SK-MEL-5 (cell line): ENCODE results near the gene ZFAND3. TPM values are rescaled to one million over a fixed set of nuclear protein-coding genes. Genes with fewer than 3 reads are reported as not detected.

Experiments
- DNase-seq: peaks from one replicate; pipeline ENCODE4 v3.0.0-alpha.2; 2016; ENCODE audit warnings: low read depth, low spot score
- in situ Hi-C: cut with HindIII; loops from 2 replicates; pipeline ENCODE4 v1.10.0; 2016; ENCODE audit warnings: low sequenced_read_pairs, high pct_unique_total_duplicates, low pct_unique_long_range_greater_than_20kb
- total RNA-seq: library from RNA; depleted of rRNA; stranded (reverse); fragments of >200 nt; shearing (Covaris generic); gene quantifications from 2 replicates; pipeline ENCODE4 v1.2.3, GENCODE V29; 2014

ZFAND3 gene
- total RNA-seq, 1 experiment from 2014 or later = 14.6 TPM

DNA sequence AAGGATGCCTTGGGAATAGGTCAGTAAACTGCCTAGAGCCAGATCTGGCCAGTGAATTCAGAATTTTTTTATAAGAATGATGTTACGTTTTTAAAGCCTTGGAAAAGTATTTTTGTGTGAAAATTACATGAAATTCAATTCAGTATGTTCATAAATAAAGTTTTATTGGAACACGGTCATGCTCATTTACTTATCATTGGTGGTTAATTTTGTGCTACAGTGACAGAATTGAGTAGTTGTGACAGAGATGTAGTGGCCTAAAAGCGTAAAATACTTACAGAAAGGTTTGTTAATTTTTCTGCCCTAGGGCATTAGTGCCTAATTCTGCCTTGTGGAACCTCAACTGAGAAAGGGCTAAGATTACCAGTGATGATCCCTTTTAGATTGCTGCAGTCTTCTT, 28.2 kb downstream of the ZFAND3 start:
- DNase-seq = no peak
- in situ Hi-C loops = no loop called here

DNA sequence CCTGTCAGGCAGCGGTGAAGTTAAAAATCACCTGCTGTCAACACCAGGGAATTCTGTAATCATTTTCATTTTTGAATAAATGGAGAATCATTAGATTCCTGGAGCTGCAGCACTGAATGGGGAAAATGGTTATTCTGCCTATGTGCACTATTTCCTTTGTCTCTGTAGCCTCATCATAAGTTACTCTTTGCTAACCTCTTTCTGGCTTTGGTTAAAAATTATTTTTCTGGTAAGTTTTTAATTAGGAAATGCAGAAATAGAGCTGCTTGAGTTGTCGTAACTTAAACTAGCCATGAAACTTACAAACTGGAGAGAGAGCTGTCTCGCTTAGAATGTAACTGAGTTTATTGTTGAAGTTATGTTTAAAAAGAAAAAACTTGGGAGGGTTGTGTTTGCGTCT, 28.8 kb downstream of the ZFAND3 start:
- in situ Hi-C loops = no loop called here
- no peak for DNase-seq

DNA sequence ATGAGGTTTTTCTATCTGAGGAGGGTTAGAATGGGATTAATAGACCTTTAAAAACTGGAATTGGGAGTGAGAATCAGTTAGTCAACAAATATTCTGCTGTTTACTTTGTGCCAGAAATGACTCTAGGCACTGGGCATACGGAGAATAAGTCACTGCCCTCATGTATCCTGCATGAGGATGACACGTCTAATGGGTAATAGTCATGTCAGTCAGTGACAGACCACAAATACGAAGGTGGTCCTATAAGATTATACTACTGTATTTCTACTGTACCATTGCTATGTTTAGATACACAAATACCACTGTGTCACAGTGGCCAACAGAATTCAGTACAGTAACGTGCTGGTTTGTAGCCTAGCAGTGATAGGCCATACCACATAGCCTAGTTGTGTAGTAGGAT, 30.7 kb downstream of the ZFAND3 start:
- DNase-seq = no peak
- in situ Hi-C loops = no loop called here

DNA sequence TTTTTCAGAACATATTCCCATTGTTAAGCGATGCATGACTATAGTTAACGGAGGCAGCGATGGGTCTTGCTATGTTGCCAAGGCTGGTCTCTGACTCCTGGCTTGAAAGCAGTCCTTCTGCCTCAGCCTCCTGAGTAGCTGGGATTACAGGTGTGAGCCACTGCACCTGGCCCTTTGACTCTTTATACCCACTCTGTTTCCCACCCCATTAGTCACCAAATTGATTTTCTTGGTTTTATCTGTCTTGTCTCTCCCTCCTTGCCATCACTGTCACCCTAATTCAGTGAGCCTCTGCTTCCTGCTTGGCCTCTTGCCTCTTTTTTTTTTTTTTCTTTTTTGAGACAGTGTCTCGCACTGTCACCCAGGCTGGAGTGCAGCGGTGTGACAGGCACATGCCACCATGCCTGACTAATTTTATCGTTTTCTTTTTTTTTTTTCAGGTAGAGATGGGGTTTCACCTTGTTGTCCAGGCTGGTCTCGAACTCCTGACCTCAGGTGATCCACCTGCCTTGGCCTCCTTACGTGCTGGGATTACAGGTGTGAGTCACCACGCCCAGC, 31.3 kb downstream of the ZFAND3 start:
- in situ Hi-C loops = no loop called here
- DNase-seq = no peak

DNA sequence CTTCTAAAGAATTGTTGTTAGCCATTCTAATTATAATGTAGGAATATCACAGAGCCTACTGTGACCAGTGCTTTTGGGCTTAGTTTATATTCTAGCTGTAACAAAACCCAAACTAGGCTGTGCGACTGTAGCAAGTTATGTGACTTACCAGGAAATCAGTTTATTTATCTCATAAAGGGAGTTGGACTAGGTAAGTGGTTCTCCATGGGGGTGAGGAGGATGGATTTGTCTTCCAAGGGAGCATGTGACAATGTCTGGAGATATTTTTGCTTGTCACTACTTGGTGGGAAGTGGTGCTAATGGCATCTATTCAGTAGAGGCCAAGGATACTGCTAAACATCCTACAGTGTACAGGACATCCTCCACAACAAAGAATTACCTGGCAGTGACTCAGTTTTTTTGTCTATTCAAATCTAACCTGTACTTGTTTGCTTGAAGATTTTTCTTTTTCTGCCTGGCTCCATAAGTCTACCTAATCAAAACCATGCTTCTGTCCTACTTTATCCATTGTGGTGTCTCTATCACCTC, 32.5 kb downstream of the ZFAND3 start:
- in situ Hi-C loops = no loop called here

DNA sequence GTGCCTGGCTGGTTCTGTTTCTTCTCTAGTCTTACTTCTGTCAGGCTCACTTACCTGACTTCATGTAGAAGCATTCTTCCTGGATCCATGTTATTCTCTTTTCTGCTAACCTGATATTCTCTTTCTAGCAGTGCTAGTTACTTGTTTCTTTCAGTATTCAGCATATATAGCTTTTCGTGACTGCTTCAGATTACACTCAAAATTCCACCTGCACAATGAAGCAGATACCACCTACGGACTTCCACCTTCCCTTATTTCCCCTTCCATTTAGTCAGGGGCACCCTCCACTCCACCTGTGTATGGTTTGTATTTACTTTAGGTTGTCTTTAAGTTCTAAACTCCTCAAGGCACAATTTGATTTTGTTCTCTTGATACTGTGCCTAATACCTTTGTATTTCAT, 36.8 kb downstream of the ZFAND3 start:
- no peak for DNase-seq
- in situ Hi-C loops = no loop called here

More for the DNA sequence above, 32.5 kb downstream of the ZFAND3 start:
- no peak for DNase-seq

DNA sequence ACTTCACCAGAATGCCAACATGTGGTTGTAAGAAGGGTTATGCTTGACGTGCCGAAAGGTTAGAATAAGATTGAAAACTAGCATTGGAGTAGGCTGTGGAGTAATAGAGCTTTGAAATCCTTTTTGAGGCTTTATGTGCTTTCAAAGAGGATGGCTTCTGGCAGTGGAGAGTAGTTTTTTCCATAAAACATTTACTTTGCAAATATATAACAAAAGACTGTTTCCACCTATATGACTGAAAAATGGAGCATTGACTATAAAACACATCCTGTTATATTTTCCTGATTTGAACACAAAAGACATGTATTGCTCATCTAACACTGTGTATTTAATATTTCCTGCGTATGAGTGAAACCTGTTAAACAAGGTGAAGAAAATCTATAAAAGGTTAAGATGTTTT, 38.8 kb downstream of the ZFAND3 start:
- in situ Hi-C loops = no loop called here
- DNase-seq = no peak

DNA sequence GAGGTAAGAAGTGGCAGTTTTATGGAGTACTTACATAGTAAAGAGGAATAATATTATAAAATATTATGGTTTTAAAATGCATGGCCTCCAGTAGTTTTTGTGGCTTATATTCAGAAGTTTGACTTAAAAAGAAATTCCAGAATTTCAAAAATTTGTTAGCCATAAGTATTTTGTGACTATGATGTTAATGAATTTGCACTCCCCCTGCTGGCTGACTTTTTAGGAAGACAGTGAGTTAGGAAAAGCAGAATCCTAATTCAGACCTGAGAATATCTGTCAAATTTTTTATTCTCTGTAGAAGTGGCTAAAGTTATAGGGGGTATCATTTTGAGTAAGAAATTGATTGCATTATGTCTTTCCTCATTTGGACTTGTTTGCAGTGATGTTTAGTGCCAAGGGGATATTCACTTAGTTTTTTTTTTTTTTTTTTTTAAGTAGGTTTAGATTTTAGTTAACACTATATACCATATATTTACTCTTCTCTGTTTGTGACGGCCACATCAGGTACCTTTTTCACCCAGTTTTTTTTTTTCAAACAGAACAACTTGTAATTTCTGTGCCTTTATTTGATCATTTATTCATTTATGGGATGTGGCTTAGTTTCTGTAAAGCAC, 40.8 kb downstream of the ZFAND3 start:
- DNase-seq = peak; percentile 64
- in situ Hi-C loops = no loop called here

DNA sequence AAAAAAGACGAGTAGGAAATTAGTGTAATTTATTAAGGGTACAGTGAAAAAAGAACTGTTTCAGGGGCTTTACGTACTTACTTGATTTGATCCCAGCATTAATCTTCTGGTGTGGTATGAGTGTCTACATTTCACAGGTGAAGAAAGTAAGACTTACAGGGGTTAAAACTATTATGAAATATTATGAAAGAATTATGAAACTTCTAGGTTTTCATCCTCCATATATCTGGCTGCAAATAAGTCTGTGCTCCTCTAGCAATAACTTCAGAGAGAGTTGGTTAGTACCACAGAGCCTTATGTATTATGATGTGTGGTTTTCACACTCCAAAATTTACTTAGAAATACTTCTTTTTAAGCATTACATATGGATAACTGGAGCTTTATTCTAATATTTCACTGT, 41.9 kb downstream of the ZFAND3 start:
- in situ Hi-C loops = no loop called here
- no peak for DNase-seq

DNA sequence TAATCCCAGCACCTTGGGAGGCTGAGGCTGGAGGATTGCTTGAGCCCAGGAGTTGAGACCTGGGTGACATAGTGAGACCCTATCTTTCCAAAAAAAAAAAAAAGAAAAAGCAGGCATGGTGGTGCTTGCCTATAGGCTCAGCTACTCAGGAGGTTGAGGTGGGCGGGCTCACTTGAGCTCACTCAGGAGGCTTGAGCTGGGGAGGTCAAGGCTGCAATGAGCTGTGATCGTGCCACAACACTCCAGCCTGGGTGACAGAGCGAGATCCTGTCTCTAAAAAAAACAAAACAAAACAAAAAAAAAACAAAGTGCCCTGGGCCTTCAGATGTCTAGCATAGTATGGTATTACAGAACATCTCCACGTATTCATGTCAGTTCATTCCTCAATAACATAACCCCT, 42.9 kb downstream of the ZFAND3 start:
- DNase-seq = no peak
- in situ Hi-C loops = no loop called here

DNA sequence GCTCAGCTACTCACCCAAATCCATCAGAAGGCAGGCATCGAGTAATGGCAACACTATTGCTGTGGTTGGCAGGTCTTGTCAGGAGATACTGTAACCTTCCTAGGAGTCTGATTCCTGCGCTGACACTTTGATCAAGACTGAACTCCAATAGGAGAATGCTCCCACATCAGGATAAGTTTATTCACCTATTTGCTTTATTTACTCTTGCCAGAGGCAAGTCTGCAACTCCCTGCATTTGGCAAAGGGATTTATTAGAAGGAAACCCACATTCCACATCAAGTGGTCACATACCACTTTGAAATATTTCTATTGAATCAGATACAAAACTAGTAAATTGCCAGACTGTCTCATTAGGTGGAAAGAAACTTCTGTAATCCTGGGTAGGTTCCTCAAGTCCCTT, 43.5 kb downstream of the ZFAND3 start:
- in situ Hi-C loops = no loop called here
- DNase-seq = no peak

DNA sequence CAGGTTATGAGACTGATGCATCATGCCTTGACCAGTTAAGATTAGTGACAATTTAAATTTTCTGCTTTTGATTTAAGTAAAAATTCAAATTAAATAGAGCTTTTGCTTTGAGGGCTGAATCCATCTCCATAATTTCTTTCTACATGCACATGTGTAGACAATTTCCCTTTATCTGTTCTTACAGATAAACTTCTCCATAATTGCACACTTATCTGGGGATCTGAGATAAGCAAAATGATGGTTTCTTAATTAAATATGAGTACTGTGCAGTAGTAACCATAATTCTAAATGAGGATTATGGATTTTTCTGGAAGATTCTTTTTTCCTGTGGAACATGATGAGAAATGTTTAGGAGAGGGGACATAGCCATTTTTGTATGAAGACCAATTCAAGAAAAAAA, 44.7 kb downstream of the ZFAND3 start:
- no peak for DNase-seq
- in situ Hi-C loops = no loop called here

DNA sequence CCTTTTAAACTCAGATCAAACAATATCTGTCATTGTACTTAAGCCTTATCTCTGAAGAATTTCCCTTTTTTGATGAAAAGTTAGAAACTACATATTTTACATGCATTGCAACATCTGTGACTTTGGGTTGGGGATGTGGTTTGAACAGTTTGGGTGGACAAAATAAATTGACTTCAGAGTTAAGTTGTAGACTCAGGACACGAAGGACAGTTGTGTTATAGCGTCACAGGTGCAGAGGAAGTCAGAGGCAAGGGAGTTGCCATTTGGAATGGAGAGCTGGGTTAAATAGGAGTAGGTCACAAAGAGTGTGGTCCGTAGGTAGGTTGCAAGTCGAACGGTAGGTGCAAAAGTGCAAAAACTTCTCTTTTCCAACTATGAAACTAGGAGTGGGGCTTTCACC, 46.0 kb downstream of the ZFAND3 start:
- no peak for DNase-seq
- in situ Hi-C loops = no loop called here

DNA sequence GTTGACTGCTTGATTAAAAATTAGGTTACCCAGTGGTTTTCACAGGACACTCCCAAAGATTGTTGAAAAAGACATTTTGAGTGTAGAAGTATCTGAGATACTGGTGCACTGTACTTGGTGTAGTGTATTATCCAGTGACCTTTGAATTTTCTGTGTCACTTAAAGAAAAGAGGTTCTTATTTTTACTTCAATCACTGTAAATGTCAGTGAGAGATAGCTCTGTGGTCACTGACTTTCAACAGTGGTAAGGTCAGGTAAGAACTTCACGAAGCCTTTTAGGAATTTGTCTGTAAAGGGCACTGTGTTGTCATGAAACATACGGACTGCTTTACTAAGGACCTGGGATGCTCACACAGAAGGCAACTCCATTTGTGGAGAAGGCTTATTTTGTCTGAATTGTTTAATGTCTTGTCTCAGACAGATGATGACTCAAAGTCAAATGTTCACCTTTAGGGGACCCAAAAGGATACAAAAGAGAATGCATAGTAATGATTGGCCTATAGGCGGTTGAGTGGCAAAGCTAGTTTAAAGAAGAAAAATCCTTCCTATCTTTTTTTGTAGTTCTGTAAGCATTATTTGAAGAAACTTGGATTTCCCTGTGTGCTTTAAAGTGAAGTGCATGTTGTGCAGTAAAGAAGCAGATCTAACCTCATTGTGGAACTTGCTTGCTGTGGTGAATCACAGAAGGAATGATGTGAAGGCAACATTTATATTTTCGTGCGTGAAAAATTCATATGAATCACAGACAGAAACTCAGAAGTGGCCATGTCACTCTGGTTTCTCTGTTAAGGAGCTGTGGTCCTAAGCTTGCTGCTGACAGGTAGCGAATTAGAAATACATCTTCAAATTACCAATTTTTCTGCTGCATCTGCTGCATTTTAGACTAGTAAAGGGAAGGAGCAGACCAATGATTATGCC, 47.3 kb downstream of the ZFAND3 start:
- in situ Hi-C loops = no loop called here
- DNase-seq = peak; percentile 8

DNA sequence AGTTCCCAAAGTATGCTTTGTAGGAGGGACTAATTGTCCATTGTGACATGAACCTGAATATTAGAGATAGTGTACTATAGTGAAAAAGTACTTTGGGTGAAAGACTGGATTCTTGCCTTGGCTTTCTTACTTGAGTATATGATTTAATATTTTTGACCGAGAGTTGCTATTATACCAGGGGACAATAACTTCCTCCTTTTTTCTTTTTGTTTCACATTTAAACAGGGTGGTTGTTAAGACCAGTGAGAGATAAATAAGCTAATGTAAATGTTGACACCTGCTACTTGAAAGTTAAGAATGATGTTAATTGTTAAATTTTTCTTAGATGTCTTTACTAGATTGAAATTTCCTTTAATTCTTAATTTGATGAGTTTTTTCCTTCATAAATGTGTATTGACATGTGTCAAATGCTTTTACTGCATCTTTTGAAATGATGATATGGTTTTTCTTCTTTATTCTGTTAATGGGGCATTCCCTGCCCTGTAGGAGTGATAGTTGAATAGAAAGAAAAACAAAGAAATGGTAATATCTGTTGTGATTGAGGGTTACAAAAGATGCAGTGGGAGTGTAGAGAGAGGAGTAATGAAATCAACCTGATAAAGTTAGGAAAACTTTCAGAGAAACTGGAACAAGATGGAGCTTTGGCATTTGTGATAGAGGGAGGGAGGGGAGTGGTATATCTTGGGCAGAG, 48.4 kb downstream of the ZFAND3 start:
- in situ Hi-C loops = no loop called here
- DNase-seq = no peak

DNA sequence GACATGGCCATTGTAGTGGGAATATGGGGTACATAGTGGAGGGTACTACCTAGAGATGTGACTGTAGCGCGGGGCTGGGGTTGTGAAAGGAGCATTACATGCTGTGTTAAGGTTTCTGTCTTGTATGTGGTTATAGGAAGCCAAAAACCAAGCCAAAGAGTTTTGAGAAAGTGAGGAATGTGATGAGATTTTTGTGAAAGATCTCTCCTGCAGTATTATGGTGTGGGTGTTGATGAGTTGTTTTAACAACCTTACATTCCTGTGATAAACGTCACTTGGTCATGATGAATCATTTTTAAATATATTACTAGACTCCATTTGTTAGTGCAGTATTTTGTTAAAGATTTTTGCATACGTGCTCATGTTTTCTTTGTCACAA, 48.9 kb downstream of the ZFAND3 start:
- no peak for DNase-seq
- in situ Hi-C loops = no loop called here

DNA sequence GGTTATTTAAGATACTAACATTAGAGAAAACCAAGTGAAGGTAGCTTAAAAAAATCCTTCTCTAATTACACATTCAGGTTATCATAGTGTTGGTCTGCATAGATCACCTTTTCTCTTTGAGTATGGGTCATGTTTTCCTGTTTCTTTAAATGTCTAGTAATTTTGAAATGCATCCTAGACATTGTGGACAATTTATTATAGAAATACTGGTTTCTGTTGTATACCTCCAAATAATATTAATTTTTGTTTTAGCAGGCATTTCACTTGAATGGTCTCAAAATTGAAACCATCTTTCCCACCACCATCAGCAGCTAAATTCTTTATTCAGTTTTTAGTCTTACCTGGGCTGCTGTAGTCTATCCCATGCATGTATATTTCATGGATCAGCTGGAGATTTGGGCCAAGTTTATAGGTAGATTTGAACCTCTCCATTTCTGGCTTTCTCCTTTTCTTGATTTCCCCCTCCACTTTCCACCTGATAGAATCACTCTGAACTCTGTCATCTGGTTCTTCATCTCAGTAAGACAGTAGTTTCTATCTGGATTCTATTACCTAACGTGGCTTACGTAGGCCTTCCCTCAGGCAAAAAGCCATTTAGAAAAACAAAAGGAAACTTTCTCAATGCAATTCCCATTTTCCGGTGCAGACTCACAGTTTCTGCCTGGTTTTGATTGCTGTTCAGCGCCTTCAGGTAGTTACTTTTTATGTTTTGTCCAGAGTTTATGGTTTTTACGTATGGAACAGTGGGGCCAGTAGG, 52.3 kb downstream of the ZFAND3 start:
- in situ Hi-C loops = no loop called here
- DNase-seq = no peak

DNA sequence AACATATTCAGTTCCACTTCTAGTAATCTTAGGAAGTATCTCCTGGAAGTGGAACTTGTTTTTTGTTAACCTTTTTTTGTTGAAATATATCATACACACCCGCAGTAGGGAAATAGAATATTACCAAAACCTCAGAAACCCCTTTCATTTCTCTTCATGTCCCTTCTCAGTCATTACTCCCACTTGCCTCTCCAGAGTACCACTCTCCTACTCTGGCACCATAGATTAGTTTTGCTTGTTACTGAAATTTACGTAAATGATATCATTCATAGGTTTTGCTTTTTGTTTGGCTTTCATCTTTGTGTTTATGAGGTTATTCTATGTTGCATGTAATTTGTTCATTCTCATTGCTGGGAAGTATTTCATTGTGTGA, 52.8 kb downstream of the ZFAND3 start:
- in situ Hi-C loops = no loop called here
- no peak for DNase-seq
